HCT116 (cell line): ENCODE results near the gene ZFPL1. TPM values are rescaled to one million over a fixed set of nuclear protein-coding genes. Genes with fewer than 3 reads are reported as not detected.

Experiments used
- ATAC-seq: fragments of 200-7000 bp; cut with Tn5 transposase; 2 replicates; pipeline ENCODE4 v1.9.1; 2020; ENCODE audit warnings: mild to moderate bottlenecking, moderate library complexity
- BruUV-seq: library from RNA; stranded (reverse); fragments of 400-500 nt; replicated peaks from 2 replicates; lab custom pipeline; 2021; lab: Mats Ljungman, UMichigan
- CTCF ChIA-PET: fragments of 300-600 bp; sonication (Branson Sonifier 250); formaldehyde crosslinking; loops from one replicate; lab custom pipeline; 2021; ENCODE audit warnings: antibody characterized with exemption; lab: Charles Lee
- POLR2A ChIA-PET: fragments of 300-600, 350-600 bp; sonication (Branson Sonifier 250); formaldehyde crosslinking; loops from one replicate; lab custom pipeline; 2021; ENCODE audit warnings: antibody characterized with exemption; lab: Charles Lee
- RAD21 ChIA-PET, 2 experiments: fragments of 300-600 bp; sonication (Branson Sonifier 250); formaldehyde crosslinking; loops; one replicate each; lab custom pipeline; 2023; ENCODE audit warnings: low total read pairs in 2 of 2; ENCODE audit not compliant: uncharacterized antibody in 2 of 2, unreplicated experiment in 2 of 2, low non-redundant PET in 1 of 2; lab: Charles Lee
- DNase-seq: peaks from one replicate; pipeline ENCODE4 v3.0.0-alpha.2; 2010; ENCODE audit warnings: low read depth, low spot score
- H2AFZ ChIP-seq: fragments of 200-600 bp; shearing (Covaris generic), sonication (generic); 2 replicates; pipeline ENCODE4 v1.6.1; 2017; ENCODE audit warnings: low read depth, mixed run types, mixed read lengths, antibody characterized with exemption, low read length; ENCODE audit not compliant: poor library complexity, severe bottlenecking
- H3K27ac ChIP-seq: 2 replicates; pipeline ENCODE4 v1.5.1; 2012; ENCODE audit warnings: low read depth, low read length
- H3K27me3 ChIP-seq: fragments of 200-600 bp; sonication (generic); 2 replicates; pipeline ENCODE4 v1.6.1; 2016; ENCODE audit warnings: mixed run types, low read length, mixed read lengths; ENCODE audit not compliant: insufficient read depth
- H3K36me3 ChIP-seq, 2 experiments: fragments of 200-500 bp in 1 of 2; fragments of 200-600 bp in 1 of 2; sonication (Bioruptor generic) in 1 of 2; sonication (generic) in 1 of 2; 2 replicates each; pipeline versions ENCODE4 v1.5.1 to v1.6.1; 2014 to 2016; ENCODE audit warnings: low read length in 2 of 2, inconsistent platforms in 1 of 2, mixed read lengths in 1 of 2, mixed run types in 1 of 2; ENCODE audit not compliant: insufficient read depth in 2 of 2, control insufficient read depth in 1 of 2
- H3K4me1 ChIP-seq, 2 experiments: fragments of 200-600 bp in 1 of 2; sonication (generic) in 1 of 2; 2 replicates each; pipeline versions ENCODE4 v1.5.1 to v1.6.1; 2012 to 2017; ENCODE audit warnings: low read length in 2 of 2, inconsistent platforms in 1 of 2, mild to moderate bottlenecking in 1 of 2, mixed read lengths in 1 of 2, mixed run types in 1 of 2, moderate library complexity in 1 of 2; ENCODE audit not compliant: insufficient read depth in 2 of 2, control insufficient read depth in 1 of 2
- H3K4me2 ChIP-seq: fragments of 200-600 bp; sonication (generic); 2 replicates; pipeline ENCODE4 v1.6.1; 2017; ENCODE audit warnings: mixed run types, low read length, mixed read lengths
- H3K4me3 ChIP-seq, 2 experiments: fragments of 200-600 bp in 1 of 2; sonication (generic) in 1 of 2; replicated peaks in 1 of 2; 2 replicates each; pipeline ENCODE4 v1.5.1; 2011 to 2016; ENCODE audit warnings: low read length in 2 of 2, control low read depth in 1 of 2, low read depth in 1 of 2, mild to moderate bottlenecking in 1 of 2, mixed read lengths in 1 of 2, mixed run types in 1 of 2
- H3K79me2 ChIP-seq: fragments of 200-600 bp; sonication (generic); 2 replicates; pipeline ENCODE4 v1.6.1; 2017; ENCODE audit warnings: mild to moderate bottlenecking, mixed run types, low read length, moderate library complexity, mixed read lengths; ENCODE audit not compliant: insufficient read depth
- H3K9ac ChIP-seq: fragments of 200-600 bp; sonication (generic); 2 replicates; pipeline ENCODE4 v1.6.1; 2016; ENCODE audit warnings: low read length, mixed read lengths
- H3K9me2 ChIP-seq: fragments of 200-600 bp; sonication (generic), shearing (Covaris generic); 2 replicates; pipeline ENCODE4 v1.6.1; 2017; ENCODE audit warnings: mixed run types, mild to moderate bottlenecking, moderate library complexity; ENCODE audit not compliant: insufficient read depth
- H3K9me3 ChIP-seq, 2 experiments: fragments of 200-500 bp in 1 of 2; fragments of 200-600 bp in 1 of 2; sonication (Bioruptor generic) in 1 of 2; sonication (generic) in 1 of 2; 2 replicates each; pipeline ENCODE4 v1.6.1; 2014 to 2017; ENCODE audit warnings: low read length in 2 of 2, mixed read lengths in 2 of 2, inconsistent platforms in 1 of 2, low read depth in 1 of 2, mild to moderate bottlenecking in 1 of 2, mixed run types in 1 of 2, moderate library complexity in 1 of 2; ENCODE audit not compliant: control insufficient read depth in 1 of 2, insufficient read depth in 1 of 2
- H4K20me1 ChIP-seq: fragments of 200-600 bp; sonication (generic), shearing (Covaris generic); 2 replicates; pipeline ENCODE4 v1.6.1; 2017; ENCODE audit warnings: mixed run types, mild to moderate bottlenecking, moderate library complexity; ENCODE audit not compliant: insufficient read depth
- CEBPB ChIP-seq: IDR thresholded peaks from 2 replicates; pipeline ENCODE4 v1.6.1; 2012; ENCODE audit warnings: low read depth
- EGR1 ChIP-seq: IDR thresholded peaks from 2 replicates; pipeline ENCODE4 v1.6.1; 2012; ENCODE audit warnings: low read depth
- ELF1 ChIP-seq: IDR thresholded peaks from 2 replicates; pipeline ENCODE4 v1.6.1; 2012; ENCODE audit warnings: low read depth, borderline replicate concordance
- JUND ChIP-seq: IDR thresholded peaks from 2 replicates; pipeline ENCODE4 v1.6.1; 2012
- POLR2A ChIP-seq: IDR thresholded peaks from 2 replicates; pipeline ENCODE4 v1.7.0; 2011; ENCODE audit warnings: borderline replicate concordance; ENCODE audit not compliant: insufficient read depth, insufficient read length; ENCODE audit errors: extremely low read depth
- POLR2AphosphoS5 ChIP-seq: IDR thresholded peaks from 2 replicates; pipeline ENCODE4 v1.6.1; 2011; ENCODE audit warnings: mild to moderate bottlenecking, low read depth, low read length, moderate library complexity
- REST ChIP-seq: IDR thresholded peaks from 2 replicates; pipeline ENCODE4 v1.6.1; 2012; ENCODE audit warnings: low read depth
- SRF ChIP-seq: IDR thresholded peaks from 2 replicates; pipeline ENCODE4 v1.6.1; 2012; ENCODE audit warnings: low read depth
- ZBTB33 ChIP-seq: IDR thresholded peaks from 2 replicates; pipeline ENCODE4 v1.6.1; 2011; ENCODE audit warnings: mild to moderate bottlenecking, low read length, moderate library complexity; ENCODE audit not compliant: insufficient replicate concordance; ENCODE audit errors: extremely low read depth
- ZFX ChIP-seq: fragments of 450-650 bp; IDR thresholded peaks from 2 replicates; pipeline ENCODE4 v1.6.1; 2017
- intact Hi-C: fragments of 100-400 bp; cut with micrococcal nuclease; formaldehyde crosslinking; loops from 2 replicates; pipeline ENCODE4 v1.10.0; 2022
- total RNA-seq: library from RNA; stranded (reverse); gene quantifications from one replicate; pipeline ENCODE4 v1.2.1, GENCODE V29; 2021; ENCODE audit not compliant: unreplicated experiment

ZFPL1 gene
- total RNA-seq, 1 experiment from 2014 or later = 35.3 TPM

GRCh38 chr11:65113839-65114238 is 29.8 kb downstream of the ZFPL1 start:
- TSS peak; percentile 34 for BruUV-seq
- ChIA-PET POLR2A (no interaction called here), CTCF (interaction anchor here (1.2 kb wide), 1 partner anchor 8 kb away, joined by 4 read pairs; the partner anchor contains the start of genes FAU and MRPL49)

More at GRCh38 chr11:65113839-65114238, 29.8 kb downstream of the ZFPL1 start:
- Histone ChIP-seq H2AFZ (no peak overlapping the region), H3K27me3 (no peaks in the 10 kb centered on the region), H3K4me1 (peaks cover 22 to 52% of the 10 kb centered on the region in 2 experiments), H3K9me2 (no peaks in the 10 kb centered on the region), H3K9me3 (no peaks in the 10 kb centered on the region), H3K79me2 (peaks cover 21% of the 10 kb centered on the region), H3K4me3 (no peak overlapping the region), H3K4me2 (peak overlapping the region; percentile 92; the same call in 1 of the 2 replicates), H3K36me3 (peaks cover 3 to 18% of the 10 kb centered on the region in 2 experiments; a peak in 2 of 4 replicates), H3K27ac (0 out of 2 replicates have a peak overlapping the region, but pooled peaks have one; percentile 82), H4K20me1 (no peaks in the 10 kb centered on the region), H3K9ac (no peak overlapping the region)
- RAD21 ChIA-PET = no interaction called here
- ATAC-seq (no peak), DNase-seq (no peak)
- intact Hi-C loops = loop anchor here (5.0 to 10.0 kb wide), 2 partner anchors 68 to 199 kb away; partner anchors contain the start of genes ATG2A and CAPN1
- TF ChIP-seq REST (no peak), ELF1 (no peak), CEBPB (no peak), JUND (no peak), EGR1 (no peak), ZBTB33 (no peak), POLR2A (no peak), SRF (no peak), ZFX (no peak), POLR2AphosphoS5 (no peak)
